OCI-LY1 (cell line): Measurements from ENCODE around the gene SRP14.

ENCODE experiments used
- EZH2 ChIP-seq: fragments of 200-600 bp; sonication (generic), shearing (Covaris generic); IDR thresholded peaks from 2 replicates; pipeline ENCODE4 v1.8.0; 2017; ENCODE audit warnings: borderline replicate concordance, mixed run types, mild to moderate bottlenecking, antibody characterized with exemption, low read length, moderate library complexity, mixed read lengths
- TF ChIP-seq, protein P1 (sequence below): fragments of 200-600 bp; sonication (generic), shearing (Covaris generic); IDR thresholded peaks from 2 replicates; pipeline ENCODE4 v1.5.1; 2017; ENCODE audit warnings: mild to moderate bottlenecking, antibody characterized with exemption, low read length, moderate library complexity, mixed read lengths

DNA sequence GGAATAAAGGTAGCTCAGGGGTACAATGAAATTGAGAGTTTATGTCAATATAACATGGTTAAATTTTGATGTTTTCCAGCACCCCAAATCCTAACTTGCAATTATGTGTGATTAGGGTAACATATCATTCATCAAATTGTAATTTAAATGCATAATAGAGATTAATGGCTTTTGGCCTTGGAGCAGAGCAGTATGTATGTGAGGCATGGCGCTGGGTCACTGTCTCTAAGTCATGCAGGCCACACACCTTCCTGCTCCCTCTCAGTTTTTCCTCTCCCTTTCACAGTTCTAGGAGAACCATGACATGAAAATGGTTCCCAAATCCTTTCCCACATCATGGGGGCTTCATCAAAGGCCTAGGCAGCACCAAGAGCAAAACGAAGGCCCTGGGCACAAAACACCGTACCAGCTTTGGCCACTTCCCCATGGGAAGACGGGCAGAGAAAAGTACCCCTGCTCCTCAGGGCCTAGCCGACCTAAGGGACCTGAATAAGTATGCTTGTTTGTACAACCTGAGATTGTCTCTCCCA lies 3.9 kb upstream of the SRP14 start:
- TF ChIP-seq, protein P1, sequence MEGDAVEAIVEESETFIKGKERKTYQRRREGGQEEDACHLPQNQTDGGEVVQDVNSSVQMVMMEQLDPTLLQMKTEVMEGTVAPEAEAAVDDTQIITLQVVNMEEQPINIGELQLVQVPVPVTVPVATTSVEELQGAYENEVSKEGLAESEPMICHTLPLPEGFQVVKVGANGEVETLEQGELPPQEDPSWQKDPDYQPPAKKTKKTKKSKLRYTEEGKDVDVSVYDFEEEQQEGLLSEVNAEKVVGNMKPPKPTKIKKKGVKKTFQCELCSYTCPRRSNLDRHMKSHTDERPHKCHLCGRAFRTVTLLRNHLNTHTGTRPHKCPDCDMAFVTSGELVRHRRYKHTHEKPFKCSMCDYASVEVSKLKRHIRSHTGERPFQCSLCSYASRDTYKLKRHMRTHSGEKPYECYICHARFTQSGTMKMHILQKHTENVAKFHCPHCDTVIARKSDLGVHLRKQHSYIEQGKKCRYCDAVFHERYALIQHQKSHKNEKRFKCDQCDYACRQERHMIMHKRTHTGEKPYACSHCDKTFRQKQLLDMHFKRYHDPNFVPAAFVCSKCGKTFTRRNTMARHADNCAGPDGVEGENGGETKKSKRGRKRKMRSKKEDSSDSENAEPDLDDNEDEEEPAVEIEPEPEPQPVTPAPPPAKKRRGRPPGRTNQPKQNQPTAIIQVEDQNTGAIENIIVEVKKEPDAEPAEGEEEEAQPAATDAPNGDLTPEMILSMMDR = no peak
- TF ChIP-seq EZH2 = no peak
